HG03378 (cell line): ENCODE results near the gene ZNF268.
"Not testable (repeated sequence)": the region's sequence is repeated elsewhere in the genome, so short reads cannot be mapped to it uniquely, and the experiment has no call there.

Source experiments
- ATAC-seq: cut with Tn5 transposase; IDR thresholded peaks from one replicate; pipeline ENCODE4 v1.9.1; 2021; ENCODE audit warnings: mild to moderate bottlenecking, moderate library complexity; ENCODE audit not compliant: unreplicated experiment

Gene ZNF268

DNA sequence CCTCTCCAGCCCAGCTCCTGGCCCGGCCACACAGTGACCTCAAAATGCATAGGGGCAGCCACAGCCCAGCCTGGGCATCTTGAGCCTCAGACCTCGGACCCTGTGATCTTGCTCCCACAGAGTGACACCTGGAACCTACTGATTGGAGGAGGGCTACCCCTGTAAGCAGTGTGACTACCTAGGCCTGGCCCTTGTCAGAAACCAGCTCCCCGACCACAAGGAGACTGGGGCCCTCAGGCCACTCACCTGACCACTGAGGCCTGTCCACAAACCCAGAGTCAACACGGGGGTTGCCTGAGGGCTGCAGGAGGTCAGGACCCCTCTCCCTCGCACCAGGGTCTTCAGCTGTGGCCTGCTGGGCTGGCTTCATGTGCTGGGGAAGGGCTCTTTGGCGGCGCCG, 45.4 kb downstream of the ZNF268 start:
- ATAC-seq, result no peak

DNA sequence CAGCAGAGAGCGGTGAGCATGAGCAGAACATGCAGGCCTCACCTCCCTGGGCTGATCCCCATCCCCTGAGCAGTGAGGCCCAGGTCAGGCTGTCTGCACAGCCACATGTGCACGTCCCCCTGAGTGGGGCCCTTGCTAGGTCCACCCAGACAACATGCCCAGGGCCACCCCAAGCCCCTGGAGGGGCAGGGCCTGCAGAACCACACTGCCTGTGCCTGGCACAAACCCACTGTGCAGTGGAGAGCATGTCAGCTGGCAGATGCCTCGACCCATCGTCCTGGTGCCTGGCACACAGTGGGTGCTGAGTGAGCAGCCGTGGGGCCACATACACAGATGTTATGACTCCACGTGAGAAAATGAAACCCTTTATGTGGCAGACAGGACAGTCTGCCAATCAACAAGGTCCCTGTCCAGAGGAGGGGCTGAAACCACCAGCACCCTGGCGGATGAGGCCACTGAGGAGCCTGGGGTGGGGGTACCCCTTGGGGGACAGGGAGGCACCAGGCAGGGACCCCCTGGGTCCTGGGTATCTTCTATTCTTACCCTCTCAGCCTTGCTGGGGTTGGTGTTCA, 46.1 kb downstream of the ZNF268 start:
- ATAC-seq, result no peak

DNA sequence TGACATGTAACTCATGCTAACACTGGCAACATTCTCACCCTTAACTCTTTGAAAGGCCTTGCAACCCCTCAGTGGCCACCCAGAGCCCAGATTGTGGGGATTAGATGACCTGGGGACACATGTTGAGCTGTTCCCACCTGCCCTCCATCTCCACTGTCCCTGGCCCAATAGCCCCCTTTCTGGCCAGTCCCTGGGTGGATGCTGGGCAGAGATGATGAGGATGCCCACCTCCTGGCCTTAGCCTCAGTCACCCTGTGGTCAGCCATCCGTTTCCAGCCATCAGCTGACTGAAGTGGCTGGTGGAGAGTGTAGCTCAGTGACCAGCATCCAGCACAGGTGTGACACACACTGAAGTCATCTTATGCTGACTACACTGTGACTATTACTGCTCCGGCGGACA, 49.7 kb downstream of the ZNF268 start:
- ATAC-seq, result no peak

- ATAC-seq, result no peak
Observed at GRCh38 chr12:133233006-133233405, 51.7 kb downstream of the ZNF268 start.

DNA sequence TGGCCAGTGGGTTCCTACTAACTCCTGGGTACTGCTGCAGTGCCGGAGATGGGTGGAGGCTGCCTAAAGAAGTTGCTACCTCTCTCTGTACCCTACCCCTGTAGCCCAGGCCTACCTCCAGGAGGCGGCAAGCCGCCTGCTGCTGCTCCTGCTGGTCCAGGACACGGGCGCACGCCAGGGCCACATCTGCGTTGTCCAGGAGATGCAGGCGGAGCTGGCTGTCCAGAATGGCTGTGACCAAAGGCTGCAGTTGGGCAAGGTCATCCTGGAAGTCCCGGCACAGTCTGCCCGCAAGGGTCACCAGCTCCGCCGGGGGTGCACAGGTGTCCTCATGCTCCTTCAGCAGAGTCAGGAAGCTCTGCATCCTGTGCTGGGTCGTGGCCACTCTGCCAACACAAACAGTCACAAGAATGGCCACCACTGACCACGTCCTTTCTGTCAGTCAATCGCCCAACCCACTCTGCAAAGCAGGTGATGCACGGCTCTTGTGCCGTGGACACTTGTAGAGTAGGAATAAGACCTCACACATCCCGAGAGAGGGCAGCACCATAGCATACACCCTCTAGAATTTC, 52.8 kb downstream of the ZNF268 start:
- ATAC-seq, result no peak

DNA sequence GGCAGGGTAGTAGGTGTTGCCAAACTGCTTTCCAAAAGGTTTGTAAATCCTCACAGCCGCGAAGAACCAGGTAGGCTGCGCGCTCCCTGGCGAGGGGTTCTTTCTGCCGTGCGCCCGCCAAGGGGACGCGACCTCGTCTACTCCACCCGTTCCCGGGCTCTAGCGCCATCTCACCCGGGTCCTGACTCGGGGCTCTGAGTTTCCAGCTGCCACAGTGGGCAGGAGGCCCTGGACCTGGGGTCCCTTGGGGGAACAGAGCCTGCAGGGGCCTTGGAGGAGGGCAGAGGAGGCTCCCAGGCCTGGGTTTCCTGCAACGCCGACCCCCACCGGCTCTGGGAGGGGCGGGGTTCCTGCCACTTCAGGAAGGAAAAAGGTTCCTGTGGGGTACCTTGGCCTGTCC, 53.7 kb downstream of the ZNF268 start:
- ATAC-seq, result no peak

DNA sequence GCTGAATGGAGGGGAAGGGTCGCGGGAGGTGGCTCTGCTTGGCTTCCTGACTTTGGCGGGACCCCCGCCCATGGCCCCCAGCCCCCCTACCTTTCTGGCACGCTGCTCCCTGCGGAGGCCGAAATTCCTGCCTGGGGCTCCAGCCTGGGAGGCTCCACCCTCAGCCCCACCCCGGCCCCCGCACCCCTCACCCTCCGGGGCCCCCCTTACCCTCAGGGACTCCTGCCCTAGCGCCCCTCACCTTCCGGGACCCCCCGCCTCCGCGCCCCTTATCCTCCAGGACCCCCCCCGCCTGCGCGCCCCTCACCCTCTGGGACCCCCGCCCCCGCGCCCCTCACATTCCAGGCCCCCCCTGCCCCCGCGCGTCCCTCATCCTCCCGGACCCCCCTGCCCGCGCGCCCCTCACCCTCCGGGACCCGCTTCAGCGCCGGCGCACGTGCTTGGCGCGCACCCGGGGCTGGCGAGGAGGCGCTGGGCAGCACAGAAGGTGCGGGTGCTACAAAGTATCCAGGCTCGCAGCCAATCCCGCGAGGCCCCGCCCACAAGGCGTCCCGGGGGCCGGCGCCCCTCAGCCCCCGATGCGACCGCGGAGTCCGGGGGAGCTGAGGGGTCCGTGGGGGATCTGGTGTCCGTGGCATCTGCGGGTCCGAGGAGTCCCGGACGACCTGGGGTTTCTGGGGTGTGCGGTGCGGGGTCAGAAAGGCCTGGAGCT, 54.3 kb downstream of the ZNF268 start, which contains the start of gene ANHX:
Gene ANHX (minus strand): TSS at position 477 of the 712 bp plus-strand sequence. CDS start 1,521 bp downstream, outside the sequence.
- ATAC-seq, result no peak

GRCh38 chr12:133236144-133236543, 54.8 kb downstream of the ZNF268 start:
- ATAC-seq, result no peak

DNA sequence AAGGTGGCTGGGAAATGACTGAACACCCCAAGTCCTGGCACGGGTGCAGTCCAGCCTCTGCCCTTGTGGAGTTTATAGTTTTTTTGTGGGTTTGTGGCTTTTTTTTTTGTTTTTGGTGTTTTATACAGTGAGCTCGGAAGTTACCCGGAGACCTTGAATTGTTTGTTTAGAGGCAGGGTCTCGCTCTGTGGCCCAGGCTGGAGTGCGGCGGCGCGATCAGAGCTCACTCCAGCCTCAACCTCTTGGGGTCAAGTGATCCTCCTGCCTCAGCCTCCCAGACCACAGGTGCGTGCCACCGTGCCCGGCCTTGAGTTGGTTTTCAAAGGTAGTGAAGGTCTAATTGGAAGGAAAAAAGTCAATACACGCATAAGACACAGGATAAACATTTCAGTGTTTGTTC, 55.3 kb downstream of the ZNF268 start:
- no peak for ATAC-seq

- ATAC-seq, result no peak
Observed at GRCh38 chr12:133251732-133252131, 70.4 kb downstream of the ZNF268 start.

- not testable (repeated sequence) for ATAC-seq
Observed at GRCh38 chr12:133255833-133256232, 74.5 kb downstream of the ZNF268 start.

DNA sequence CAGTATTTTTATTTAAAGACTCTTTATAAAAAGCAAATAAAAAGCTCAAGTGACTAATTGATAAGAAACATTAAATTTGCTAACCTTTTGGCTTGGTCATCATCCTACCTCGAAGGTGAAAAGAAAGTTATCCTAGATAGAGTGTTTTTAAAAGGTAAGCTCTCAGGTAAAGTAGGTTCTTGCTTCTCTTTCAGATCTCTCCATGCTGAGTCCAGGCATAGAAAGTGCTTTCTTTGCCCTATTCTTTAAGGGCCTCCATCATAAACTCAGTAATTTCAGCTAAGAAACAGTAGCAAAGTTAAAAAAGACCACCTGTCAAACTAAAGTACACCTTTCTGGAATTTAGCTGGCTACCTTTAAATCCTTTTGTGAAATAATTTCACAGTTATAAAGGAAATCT, 75.0 kb downstream of the ZNF268 start:
- ATAC-seq, result no peak

DNA sequence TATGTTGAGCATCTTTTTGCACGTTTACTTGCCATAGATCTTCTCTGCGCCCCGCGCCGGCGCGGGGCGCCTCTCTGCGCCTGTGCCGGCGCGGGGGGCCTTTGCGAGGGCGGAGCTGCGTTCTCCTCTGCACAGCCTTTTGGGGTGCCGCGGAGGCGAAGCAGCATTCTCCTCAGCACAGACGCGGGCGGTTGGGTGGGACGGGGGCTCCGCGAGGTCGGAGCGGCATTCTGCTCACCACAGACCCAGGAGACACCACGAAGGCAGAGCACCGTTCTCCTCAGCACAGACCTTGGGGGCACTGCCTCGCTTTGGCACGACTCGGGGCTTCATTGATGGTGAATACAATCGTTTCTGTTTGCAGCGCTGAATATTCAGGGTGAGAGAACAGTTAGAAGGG, 82.9 kb downstream of the ZNF268 start:
- no peak for ATAC-seq
